Measurements from ENCODE around the gene SNX27. TPM values are rescaled to one million over a fixed set of nuclear protein-coding genes. Genes with fewer than 3 reads are reported as not detected.

SNX27 gene
- total and polyA plus RNA-seq, 2 experiments from 2014 or later = 40.6 to 59.7 TPM

DNA sequence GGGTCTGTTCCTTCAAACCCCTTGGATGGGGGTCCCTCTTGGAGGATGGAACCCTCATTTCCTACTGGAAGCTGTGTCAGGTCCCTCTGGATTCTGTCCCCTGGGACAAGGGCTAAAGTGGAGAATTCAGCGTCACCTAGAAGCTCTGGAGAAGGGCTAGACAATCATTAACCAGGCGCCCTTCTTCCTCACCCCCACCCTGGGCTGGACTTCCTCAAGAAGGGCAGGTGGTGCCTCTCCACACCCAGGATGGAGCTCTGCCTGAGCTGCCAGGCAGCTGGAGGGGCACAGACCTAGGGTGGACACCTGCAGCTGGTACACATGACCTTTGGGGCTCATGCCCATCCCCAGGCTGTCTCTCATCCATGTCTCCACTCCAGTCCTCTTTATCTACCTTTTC is 101.2 kb downstream of the SNX27 start:
- H3K4me3 ChIP-seq = no peak overlapping the region

More for the DNA sequence above, 101.2 kb downstream of the SNX27 start:
- Mint-ChIP-seq H3K27ac (no peak overlapping the region), H3K36me3 (ENCODE audit: low read depth) (no peaks in the 10 kb centered on the region), H3K27me3 (ENCODE audit: insufficient read depth, low read depth, poor library complexity) (peaks cover 20% of the 10 kb centered on the region), H3K4me1 (peaks cover 28% of the 10 kb centered on the region), H3K4me3 (no peak overlapping the region), H3K9me3 (no peaks in the 10 kb centered on the region)
- H3K27ac ChIP-seq (ENCODE audit: low read depth) = no peak overlapping the region
- ATAC-seq (no peak), DNase-seq (ENCODE audit: low spot score) (no peak)
- H4K20me1 ChIP-seq (replicated peaks; ENCODE audit: insufficient read depth) = no peaks in the 10 kb centered on the region
- H3K79me2 ChIP-seq (replicated peaks; ENCODE audit: insufficient read depth) = no peaks in the 10 kb centered on the region
- TF ChIP-seq JUNB (IDR thresholded peaks at IDR 0.05; ENCODE audit: unreplicated experiment) (no peak), EZH2 (IDR thresholded peaks at IDR 0.05; ENCODE audit: low read depth, unreplicated experiment) (no peak), ZNF114 (CRISPR knock-in tag; IDR thresholded peaks at IDR 0.05) (no peak), NANOG (IDR thresholded peaks at IDR 0.05; ENCODE audit: borderline replicate concordance) (no peak), CREB1 (CRISPR knock-in tag; IDR thresholded peaks at IDR 0.05; ENCODE audit: low read depth) (no peak), POLR2AphosphoS5 (IDR thresholded peaks at IDR 0.05; ENCODE audit: low read depth) (no peak), ZNF331 (CRISPR knock-in tag; IDR thresholded peaks at IDR 0.05; ENCODE audit: low read depth) (no peak), EZH2phosphoT487 (IDR thresholded peaks at IDR 0.05; ENCODE audit: unreplicated experiment) (no peak), STAT1 (IDR thresholded peaks at IDR 0.05; ENCODE audit: unreplicated experiment) (no peak)
- TF ChIP-seq, protein P1, sequence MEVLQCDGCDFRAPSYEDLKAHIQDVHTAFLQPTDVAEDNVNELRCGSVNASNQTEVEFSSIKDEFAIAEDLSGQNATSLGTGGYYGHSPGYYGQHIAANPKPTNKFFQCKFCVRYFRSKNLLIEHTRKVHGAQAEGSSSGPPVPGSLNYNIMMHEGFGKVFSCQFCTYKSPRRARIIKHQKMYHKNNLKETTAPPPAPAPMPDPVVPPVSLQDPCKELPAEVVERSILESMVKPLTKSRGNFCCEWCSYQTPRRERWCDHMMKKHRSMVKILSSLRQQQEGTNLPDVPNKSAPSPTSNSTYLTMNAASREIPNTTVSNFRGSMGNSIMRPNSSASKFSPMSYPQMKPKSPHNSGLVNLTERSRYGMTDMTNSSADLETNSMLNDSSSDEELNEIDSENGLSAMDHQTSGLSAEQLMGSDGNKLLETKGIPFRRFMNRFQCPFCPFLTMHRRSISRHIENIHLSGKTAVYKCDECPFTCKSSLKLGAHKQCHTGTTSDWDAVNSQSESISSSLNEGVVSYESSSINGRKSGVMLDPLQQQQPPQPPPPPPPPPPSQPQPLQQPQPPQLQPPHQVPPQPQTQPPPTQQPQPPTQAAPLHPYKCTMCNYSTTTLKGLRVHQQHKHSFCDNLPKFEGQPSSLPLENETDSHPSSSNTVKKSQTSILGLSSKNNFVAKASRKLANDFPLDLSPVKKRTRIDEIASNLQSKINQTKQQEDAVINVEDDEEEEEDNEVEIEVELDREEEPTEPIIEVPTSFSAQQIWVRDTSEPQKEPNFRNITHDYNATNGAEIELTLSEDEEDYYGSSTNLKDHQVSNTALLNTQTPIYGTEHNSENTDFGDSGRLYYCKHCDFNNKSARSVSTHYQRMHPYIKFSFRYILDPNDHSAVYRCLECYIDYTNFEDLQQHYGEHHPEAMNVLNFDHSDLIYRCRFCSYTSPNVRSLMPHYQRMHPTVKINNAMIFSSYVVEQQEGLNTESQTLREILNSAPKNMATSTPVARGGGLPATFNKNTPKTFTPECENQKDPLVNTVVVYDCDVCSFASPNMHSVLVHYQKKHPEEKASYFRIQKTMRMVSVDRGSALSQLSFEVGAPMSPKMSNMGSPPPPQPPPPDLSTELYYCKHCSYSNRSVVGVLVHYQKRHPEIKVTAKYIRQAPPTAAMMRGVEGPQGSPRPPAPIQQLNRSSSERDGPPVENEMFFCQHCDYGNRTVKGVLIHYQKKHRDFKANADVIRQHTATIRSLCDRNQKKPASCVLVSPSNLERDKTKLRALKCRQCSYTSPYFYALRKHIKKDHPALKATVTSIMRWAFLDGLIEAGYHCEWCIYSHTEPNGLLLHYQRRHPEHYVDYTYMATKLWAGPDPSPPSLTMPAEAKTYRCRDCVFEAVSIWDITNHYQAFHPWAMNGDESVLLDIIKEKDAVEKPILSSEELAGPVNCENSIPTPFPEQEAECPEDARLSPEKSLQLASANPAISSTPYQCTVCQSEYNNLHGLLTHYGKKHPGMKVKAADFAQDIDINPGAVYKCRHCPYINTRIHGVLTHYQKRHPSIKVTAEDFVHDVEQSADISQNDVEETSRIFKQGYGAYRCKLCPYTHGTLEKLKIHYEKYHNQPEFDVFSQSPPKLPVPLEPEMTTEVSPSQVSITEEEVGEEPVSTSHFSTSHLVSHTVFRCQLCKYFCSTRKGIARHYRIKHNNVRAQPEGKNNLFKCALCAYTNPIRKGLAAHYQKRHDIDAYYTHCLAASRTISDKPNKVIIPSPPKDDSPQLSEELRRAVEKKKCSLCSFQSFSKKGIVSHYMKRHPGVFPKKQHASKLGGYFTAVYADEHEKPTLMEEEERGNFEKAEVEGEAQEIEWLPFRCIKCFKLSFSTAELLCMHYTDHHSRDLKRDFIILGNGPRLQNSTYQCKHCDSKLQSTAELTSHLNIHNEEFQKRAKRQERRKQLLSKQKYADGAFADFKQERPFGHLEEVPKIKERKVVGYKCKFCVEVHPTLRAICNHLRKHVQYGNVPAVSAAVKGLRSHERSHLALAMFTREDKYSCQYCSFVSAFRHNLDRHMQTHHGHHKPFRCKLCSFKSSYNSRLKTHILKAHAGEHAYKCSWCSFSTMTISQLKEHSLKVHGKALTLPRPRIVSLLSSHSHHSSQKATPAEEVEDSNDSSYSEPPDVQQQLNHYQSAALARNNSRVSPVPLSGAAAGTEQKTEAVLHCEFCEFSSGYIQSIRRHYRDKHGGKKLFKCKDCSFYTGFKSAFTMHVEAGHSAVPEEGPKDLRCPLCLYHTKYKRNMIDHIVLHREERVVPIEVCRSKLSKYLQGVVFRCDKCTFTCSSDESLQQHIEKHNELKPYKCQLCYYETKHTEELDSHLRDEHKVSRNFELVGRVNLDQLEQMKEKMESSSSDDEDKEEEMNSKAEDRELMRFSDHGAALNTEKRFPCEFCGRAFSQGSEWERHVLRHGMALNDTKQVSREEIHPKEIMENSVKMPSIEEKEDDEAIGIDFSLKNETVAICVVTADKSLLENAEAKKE (CRISPR knock-in tag; IDR thresholded peaks at IDR 0.05) = no peak
- TF ChIP-seq, protein P2, sequence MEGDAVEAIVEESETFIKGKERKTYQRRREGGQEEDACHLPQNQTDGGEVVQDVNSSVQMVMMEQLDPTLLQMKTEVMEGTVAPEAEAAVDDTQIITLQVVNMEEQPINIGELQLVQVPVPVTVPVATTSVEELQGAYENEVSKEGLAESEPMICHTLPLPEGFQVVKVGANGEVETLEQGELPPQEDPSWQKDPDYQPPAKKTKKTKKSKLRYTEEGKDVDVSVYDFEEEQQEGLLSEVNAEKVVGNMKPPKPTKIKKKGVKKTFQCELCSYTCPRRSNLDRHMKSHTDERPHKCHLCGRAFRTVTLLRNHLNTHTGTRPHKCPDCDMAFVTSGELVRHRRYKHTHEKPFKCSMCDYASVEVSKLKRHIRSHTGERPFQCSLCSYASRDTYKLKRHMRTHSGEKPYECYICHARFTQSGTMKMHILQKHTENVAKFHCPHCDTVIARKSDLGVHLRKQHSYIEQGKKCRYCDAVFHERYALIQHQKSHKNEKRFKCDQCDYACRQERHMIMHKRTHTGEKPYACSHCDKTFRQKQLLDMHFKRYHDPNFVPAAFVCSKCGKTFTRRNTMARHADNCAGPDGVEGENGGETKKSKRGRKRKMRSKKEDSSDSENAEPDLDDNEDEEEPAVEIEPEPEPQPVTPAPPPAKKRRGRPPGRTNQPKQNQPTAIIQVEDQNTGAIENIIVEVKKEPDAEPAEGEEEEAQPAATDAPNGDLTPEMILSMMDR (conservative IDR thresholded peaks at IDR 0.05; ENCODE audit: low read depth in 2 of 2) = no peak
- TF ChIP-seq, protein P3, sequence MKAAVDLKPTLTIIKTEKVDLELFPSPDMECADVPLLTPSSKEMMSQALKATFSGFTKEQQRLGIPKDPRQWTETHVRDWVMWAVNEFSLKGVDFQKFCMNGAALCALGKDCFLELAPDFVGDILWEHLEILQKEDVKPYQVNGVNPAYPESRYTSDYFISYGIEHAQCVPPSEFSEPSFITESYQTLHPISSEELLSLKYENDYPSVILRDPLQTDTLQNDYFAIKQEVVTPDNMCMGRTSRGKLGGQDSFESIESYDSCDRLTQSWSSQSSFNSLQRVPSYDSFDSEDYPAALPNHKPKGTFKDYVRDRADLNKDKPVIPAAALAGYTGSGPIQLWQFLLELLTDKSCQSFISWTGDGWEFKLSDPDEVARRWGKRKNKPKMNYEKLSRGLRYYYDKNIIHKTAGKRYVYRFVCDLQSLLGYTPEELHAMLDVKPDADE (IDR thresholded peaks at IDR 0.05) = no peak
- TF ChIP-seq, protein P4, sequence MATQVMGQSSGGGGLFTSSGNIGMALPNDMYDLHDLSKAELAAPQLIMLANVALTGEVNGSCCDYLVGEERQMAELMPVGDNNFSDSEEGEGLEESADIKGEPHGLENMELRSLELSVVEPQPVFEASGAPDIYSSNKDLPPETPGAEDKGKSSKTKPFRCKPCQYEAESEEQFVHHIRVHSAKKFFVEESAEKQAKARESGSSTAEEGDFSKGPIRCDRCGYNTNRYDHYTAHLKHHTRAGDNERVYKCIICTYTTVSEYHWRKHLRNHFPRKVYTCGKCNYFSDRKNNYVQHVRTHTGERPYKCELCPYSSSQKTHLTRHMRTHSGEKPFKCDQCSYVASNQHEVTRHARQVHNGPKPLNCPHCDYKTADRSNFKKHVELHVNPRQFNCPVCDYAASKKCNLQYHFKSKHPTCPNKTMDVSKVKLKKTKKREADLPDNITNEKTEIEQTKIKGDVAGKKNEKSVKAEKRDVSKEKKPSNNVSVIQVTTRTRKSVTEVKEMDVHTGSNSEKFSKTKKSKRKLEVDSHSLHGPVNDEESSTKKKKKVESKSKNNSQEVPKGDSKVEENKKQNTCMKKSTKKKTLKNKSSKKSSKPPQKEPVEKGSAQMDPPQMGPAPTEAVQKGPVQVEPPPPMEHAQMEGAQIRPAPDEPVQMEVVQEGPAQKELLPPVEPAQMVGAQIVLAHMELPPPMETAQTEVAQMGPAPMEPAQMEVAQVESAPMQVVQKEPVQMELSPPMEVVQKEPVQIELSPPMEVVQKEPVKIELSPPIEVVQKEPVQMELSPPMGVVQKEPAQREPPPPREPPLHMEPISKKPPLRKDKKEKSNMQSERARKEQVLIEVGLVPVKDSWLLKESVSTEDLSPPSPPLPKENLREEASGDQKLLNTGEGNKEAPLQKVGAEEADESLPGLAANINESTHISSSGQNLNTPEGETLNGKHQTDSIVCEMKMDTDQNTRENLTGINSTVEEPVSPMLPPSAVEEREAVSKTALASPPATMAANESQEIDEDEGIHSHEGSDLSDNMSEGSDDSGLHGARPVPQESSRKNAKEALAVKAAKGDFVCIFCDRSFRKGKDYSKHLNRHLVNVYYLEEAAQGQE (IDR thresholded peaks at IDR 0.05; ENCODE audit: unreplicated experiment) = no peak
- H2AFZ ChIP-seq = no peak overlapping the region
- no peaks in the 10 kb centered on the region for H3K36me3 ChIP-seq (ENCODE audit: insufficient read depth)
- peaks cover 9% of the 10 kb centered on the region for H3K27me3 ChIP-seq (ENCODE audit: insufficient read depth)
- no peaks in the 10 kb centered on the region for H3F3A ChIP-seq (replicated peaks; ENCODE audit: low read depth)
- H3K4me2 ChIP-seq = no peak overlapping the region
- peaks cover 16% of the 10 kb centered on the region for H3K4me1 ChIP-seq (ENCODE audit: insufficient read depth)
- H3K9me2 ChIP-seq (ENCODE audit: insufficient read depth) = no peaks in the 10 kb centered on the region
